ENCODE results near the gene PTBP1. TPM values are rescaled to one million over a fixed set of nuclear protein-coding genes. Genes with fewer than 3 reads are reported as not detected.

Gene PTBP1
- total and polyA plus RNA-seq, 2 donors (not counting 3 experiments of a cell fraction or from before 2014, with no cell fraction given), result 382 to 623 TPM

GRCh38 chr19:780935-781334 lies 16.3 kb upstream of the PTBP1 start:
- CTCF ChIA-PET, result no interaction called here
- POLR2A ChIA-PET, result no interaction called here
- dilution Hi-C loops (cut with MboI; ENCODE audit: extremely low pct_ligation_motif_present, low sequenced_read_pairs), result no loop called here

More at GRCh38 chr19:780935-781334, 16.3 kb upstream of the PTBP1 start:
- no peaks in the 10 kb centered on the region for H3K27me3 ChIP-seq (ENCODE audit: control insufficient read depth in 2 of 2, insufficient read depth in 2 of 2, low read length in 2 of 2)
- TF ChIP-seq MAX (IDR thresholded peaks at IDR 0.05; ENCODE audit: insufficient read depth, insufficient read length) (no peak), JUN (IDR thresholded peaks at IDR 0.05; ENCODE audit: borderline replicate concordance, insufficient read depth, insufficient read length, low read depth) (no peak), GATA2 (IDR thresholded peaks at IDR 0.05; ENCODE audit: insufficient read depth, insufficient read length, low read depth, low read length) (no peak), POLR2A (IDR thresholded peaks at IDR 0.05; ENCODE audit: low read depth, low read length) (no peak), EZH2 (IDR thresholded peaks at IDR 0.05; ENCODE audit: borderline replicate concordance, low read depth, low read length, severe bottlenecking) (no peak), POLR2AphosphoS5 (IDR thresholded peaks at IDR 0.05; ENCODE audit: insufficient read depth, low read depth, low read length) (no peak), CTCF (IDR thresholded peaks at IDR 0.05; ENCODE audit: extremely low read depth in 1 of 2, insufficient read depth in 1 of 2, low read depth in 1 of 2, low read length in 2 of 2) (no peak), MYC (IDR thresholded peaks at IDR 0.05; ENCODE audit: low read depth, low read length) (no peak), FOS (IDR thresholded peaks at IDR 0.05; ENCODE audit: borderline replicate concordance, insufficient read depth, low read length) (no peak)
- no peak overlapping the region for H2AFZ ChIP-seq (ENCODE audit: low read depth, low read length)
- DNase-seq (ENCODE audit: low read depth, low spot score) (no peak), FAIRE-seq (no peak)
- no peak overlapping the region for H3K4me2 ChIP-seq (ENCODE audit: insufficient read depth, low read length)
- no peaks in the 10 kb centered on the region for H3K36me3 ChIP-seq (ENCODE audit: control insufficient read depth in 2 of 2, extremely low read depth in 1 of 2, insufficient read depth in 2 of 2, low read length in 2 of 2)
- no peaks in the 10 kb centered on the region for H3K9me3 ChIP-seq (replicated peaks; ENCODE audit: control insufficient read depth, insufficient read depth, low read length)
- no peak overlapping the region for H3K9ac ChIP-seq (replicated peaks; ENCODE audit: extremely low read depth, insufficient read depth, low read length)
- BruUV-seq (replicated peaks), result no TSS peak
- H3K27ac ChIP-seq (ENCODE audit: insufficient read depth, low read depth, low read length), result no peak overlapping the region
- no peaks in the 10 kb centered on the region for H4K20me1 ChIP-seq (replicated peaks; ENCODE audit: control insufficient read depth, extremely low read depth, insufficient read depth, low read length)
- peaks cover 13% of the 10 kb centered on the region for H3K79me2 ChIP-seq (ENCODE audit: control insufficient read depth, insufficient read depth, low read length)
- H3K4me3 ChIP-seq (replicated peaks in 1 of 3; ENCODE audit: insufficient read depth in 1 of 3, low read depth in 1 of 3, low read length in 3 of 3), result no peak overlapping the region
- no peaks in the 10 kb centered on the region for H3K9me1 ChIP-seq (replicated peaks; ENCODE audit: control insufficient read depth, extremely low read depth, insufficient read depth, low read length)
- intact Hi-C loops (cut with micrococcal nuclease), result no loop called here
- peaks cover 32% of the 10 kb centered on the region for H3K4me1 ChIP-seq (ENCODE audit: control insufficient read depth, extremely low read depth, insufficient read depth, low read length)

Measured in endothelial cell of umbilical vein (primary cell).